ENCODE data around the gene KLHL29. TPM values are rescaled to one million over a fixed set of nuclear protein-coding genes. Genes with fewer than 3 reads are reported as not detected.

KLHL29 gene
- total RNA-seq, 1 donor from 2014 or later = 17.5 TPM

DNA sequence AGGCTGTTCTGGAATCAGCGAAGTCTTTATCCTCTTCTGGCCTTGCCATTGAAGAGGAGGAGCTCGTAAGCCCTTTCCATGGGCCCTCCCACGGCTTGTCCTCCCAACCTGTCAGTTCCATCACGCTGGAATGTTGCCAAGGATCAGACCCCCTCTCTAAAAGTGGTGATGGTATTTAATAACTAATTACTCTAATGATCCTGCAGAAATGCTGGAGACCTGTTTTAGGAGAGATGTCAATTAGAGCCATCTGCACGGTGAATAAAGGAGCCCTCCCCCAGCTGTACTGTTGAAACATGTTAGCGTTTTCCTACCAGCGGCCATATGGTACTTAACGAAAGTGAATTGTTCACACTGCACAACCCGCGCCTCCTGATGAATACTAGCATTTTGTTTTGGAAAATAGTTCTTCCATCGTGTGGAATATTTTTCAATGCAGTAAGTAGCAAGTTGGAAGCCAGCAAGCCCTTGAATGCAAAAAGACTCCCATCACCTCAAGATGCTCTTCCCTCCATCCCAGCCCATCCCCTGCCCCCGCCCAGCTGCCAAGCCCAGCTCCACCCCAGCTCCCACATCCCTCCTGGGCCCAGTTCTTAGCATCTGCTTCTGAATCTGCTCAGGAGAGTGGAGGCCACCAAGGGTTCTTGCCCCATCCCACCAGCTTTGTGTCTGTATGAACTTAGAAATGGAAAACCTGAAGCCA lies 145.4 kb downstream of the KLHL29 start:
- Mint-ChIP-seq H3K36me3 (ENCODE audit: low read depth, unreplicated experiment) (peaks cover 3% of the 10 kb centered on the region), H3K4me3 (ENCODE audit: unreplicated experiment) (no peak overlapping the region), H3K27ac (ENCODE audit: unreplicated experiment) (no peak overlapping the region), H3K9me3 (ENCODE audit: unreplicated experiment) (no peaks in the 10 kb centered on the region), H3K4me1 (ENCODE audit: unreplicated experiment) (peaks cover 11% of the 10 kb centered on the region), H3K27me3 (ENCODE audit: unreplicated experiment) (peaks cover 11% of the 10 kb centered on the region)
- no peak for DNase-seq (ENCODE audit: low spot score)
- TF ChIP-seq, protein P1, sequence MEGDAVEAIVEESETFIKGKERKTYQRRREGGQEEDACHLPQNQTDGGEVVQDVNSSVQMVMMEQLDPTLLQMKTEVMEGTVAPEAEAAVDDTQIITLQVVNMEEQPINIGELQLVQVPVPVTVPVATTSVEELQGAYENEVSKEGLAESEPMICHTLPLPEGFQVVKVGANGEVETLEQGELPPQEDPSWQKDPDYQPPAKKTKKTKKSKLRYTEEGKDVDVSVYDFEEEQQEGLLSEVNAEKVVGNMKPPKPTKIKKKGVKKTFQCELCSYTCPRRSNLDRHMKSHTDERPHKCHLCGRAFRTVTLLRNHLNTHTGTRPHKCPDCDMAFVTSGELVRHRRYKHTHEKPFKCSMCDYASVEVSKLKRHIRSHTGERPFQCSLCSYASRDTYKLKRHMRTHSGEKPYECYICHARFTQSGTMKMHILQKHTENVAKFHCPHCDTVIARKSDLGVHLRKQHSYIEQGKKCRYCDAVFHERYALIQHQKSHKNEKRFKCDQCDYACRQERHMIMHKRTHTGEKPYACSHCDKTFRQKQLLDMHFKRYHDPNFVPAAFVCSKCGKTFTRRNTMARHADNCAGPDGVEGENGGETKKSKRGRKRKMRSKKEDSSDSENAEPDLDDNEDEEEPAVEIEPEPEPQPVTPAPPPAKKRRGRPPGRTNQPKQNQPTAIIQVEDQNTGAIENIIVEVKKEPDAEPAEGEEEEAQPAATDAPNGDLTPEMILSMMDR (IDR thresholded peaks at IDR 0.05; ENCODE audit: unreplicated experiment) = no peak

DNA sequence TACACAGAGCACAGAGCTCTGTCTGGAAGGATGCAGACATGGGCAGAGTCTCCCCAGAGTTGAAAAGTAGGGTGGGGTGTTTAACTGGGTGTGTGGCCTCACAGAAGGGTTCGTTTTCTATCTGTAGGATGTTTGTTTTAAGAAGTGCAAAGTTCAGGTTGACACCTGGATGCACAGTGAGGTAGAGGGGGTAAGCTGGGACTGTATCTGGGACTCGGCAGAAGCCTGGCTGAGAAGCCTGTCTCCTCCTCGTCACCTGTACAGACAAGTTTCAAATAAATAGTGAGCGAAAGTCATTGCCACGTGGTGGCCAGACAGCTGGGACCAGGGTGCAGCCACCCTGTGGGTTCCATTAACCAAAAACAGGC lies 145.9 kb downstream of the KLHL29 start:
- Mint-ChIP-seq H3K36me3 (ENCODE audit: low read depth, unreplicated experiment) (peaks cover 3% of the 10 kb centered on the region), H3K4me3 (ENCODE audit: unreplicated experiment) (no peak overlapping the region), H3K27me3 (ENCODE audit: unreplicated experiment) (peaks cover 11% of the 10 kb centered on the region), H3K27ac (ENCODE audit: unreplicated experiment) (no peak overlapping the region), H3K9me3 (ENCODE audit: unreplicated experiment) (no peaks in the 10 kb centered on the region), H3K4me1 (ENCODE audit: unreplicated experiment) (peaks cover 10% of the 10 kb centered on the region)
- TF ChIP-seq, protein P1 (IDR thresholded peaks at IDR 0.05; ENCODE audit: unreplicated experiment) = no peak
- DNase-seq (ENCODE audit: low spot score) = no peak

DNA sequence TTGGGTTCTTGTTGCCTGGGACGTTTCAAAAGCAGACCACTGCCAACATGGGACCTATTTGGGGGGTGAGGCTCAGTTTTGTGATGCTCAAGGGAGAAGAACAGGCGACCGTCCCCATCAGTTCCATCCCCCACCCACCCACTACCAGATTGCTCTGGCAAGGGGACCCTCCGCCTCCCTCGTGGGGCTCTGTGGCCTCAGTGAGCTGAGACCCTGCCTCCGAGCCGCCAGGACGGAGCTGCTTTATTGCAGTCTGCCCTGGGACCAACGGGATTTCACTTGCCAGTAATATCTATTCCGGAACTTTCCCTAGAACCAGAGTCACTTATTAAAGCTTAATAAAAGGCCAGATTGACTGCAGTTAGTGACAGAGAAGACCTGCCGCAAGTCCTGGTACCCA lies 146.3 kb downstream of the KLHL29 start:
- DNase-seq (ENCODE audit: low spot score) = no peak
- Mint-ChIP-seq H3K4me1 (ENCODE audit: unreplicated experiment) (peaks cover 8% of the 10 kb centered on the region), H3K9me3 (ENCODE audit: unreplicated experiment) (no peaks in the 10 kb centered on the region), H3K4me3 (ENCODE audit: unreplicated experiment) (no peak overlapping the region), H3K27me3 (ENCODE audit: unreplicated experiment) (peaks cover 11% of the 10 kb centered on the region), H3K36me3 (ENCODE audit: low read depth, unreplicated experiment) (no peaks in the 10 kb centered on the region), H3K27ac (ENCODE audit: unreplicated experiment) (no peak overlapping the region)
- TF ChIP-seq, protein P1 (IDR thresholded peaks at IDR 0.05; ENCODE audit: unreplicated experiment) = no peak

DNA sequence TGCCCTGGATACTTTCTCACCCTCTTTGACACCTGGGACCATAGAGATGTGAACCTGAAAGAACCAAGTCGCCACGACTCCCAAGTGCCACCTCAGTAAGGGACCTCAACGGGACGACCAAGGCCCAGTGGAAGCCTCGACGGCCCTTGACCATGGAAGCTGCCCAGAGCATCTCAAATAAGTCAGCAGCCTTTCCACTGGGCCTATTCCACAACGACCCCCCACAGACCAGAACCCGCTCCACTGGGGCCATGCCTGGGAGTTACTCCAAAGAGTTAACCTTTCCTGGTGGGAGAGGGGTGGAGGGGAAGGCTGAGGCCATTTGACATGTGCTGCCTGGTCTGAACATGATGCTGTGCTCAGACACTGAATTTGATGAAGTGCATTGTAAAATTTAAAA lies 146.9 kb downstream of the KLHL29 start:
- no peak for DNase-seq (ENCODE audit: low spot score)
- Mint-ChIP-seq H3K27me3 (ENCODE audit: unreplicated experiment) (peaks cover 11% of the 10 kb centered on the region), H3K27ac (ENCODE audit: unreplicated experiment) (no peak overlapping the region), H3K36me3 (ENCODE audit: low read depth, unreplicated experiment) (peaks cover 2% of the 10 kb centered on the region), H3K4me3 (ENCODE audit: unreplicated experiment) (no peak overlapping the region), H3K4me1 (ENCODE audit: unreplicated experiment) (peaks cover 8% of the 10 kb centered on the region), H3K9me3 (ENCODE audit: unreplicated experiment) (no peaks in the 10 kb centered on the region)
- TF ChIP-seq, protein P1 (IDR thresholded peaks at IDR 0.05; ENCODE audit: unreplicated experiment) = no peak

All from endothelial cell (in vitro differentiated cells).